ENCODE measurements around the gene TRIM56.

GRCh38 chr7:101093906-101094305 is 8.6 kb downstream of the TRIM56 start:
- TF ChIP-seq EP300 (IDR thresholded peaks at IDR 0.05) (no peak), CTCF (IDR thresholded peaks at IDR 0.05) (no peak)
